T-cell (primary cell): ENCODE measurements around the gene PARD3. TPM values are rescaled to one million over a fixed set of nuclear protein-coding genes. Genes with fewer than 3 reads are reported as not detected.
"Not testable (repeated sequence)": the region's sequence is repeated elsewhere in the genome, so short reads cannot be mapped to it uniquely, and the experiment has no call there.

Source experiments
- ATAC-seq, 4 experiments: fragments of 200-7000 bp in 3 of 4; fragments of 150-1000 bp in 1 of 4; cut with Tn5 transposase; replicated peaks in 1 of 4; 1 replicate in 3 of 4; 2 replicates in 1 of 4; pipeline ENCODE4 v1.10.0; 2021; ENCODE audit warnings: moderate library complexity in 3 of 4, mild to moderate bottlenecking in 2 of 4, moderate number of reproducible peaks in 1 of 4
- CTCF ChIA-PET, 2 donors: fragments of 300-600 bp; sonication (Branson Sonifier 250); formaldehyde crosslinking; loops; one replicate each; lab custom pipeline; 2022; ENCODE audit warnings: antibody characterized with exemption in 2 of 2; lab: Charles Lee
- POLR2A ChIA-PET, 2 donors: fragments of 300-600 bp; sonication (Branson Sonifier 250); formaldehyde crosslinking; loops; one replicate each; lab custom pipeline; 2022; ENCODE audit warnings: antibody characterized with exemption in 2 of 2; lab: Charles Lee
- DNase-seq, 35 experiments: peaks; one replicate each; pipeline versions ENCODE4 v3.0.0 to v3.0.0-alpha.2; 2013 to 2023
- H3K27ac ChIP-seq: one replicate; pipeline ENCODE4 v1.5.1; 2013; ENCODE audit warnings: low read length
- H3K27me3 ChIP-seq, 2 experiments: replicated peaks in 1 of 2; 1 replicate in 1 of 2; 2 replicates in 1 of 2; pipeline versions ENCODE4 v1.6.1 to v1.7.0; 2013; ENCODE audit warnings: low read length in 1 of 2, mixed read lengths in 1 of 2; ENCODE audit not compliant: control insufficient read depth in 2 of 2, insufficient read depth in 2 of 2; ENCODE audit errors: extremely low read depth in 1 of 2
- H3K36me3 ChIP-seq, 2 donors: 1 replicate in 1 of 2; 2 replicates in 1 of 2; pipeline versions ENCODE4 v1.6.1 to v1.7.0; 2013; ENCODE audit warnings: low read length in 1 of 2; ENCODE audit not compliant: control insufficient read depth in 2 of 2, insufficient read depth in 1 of 2; ENCODE audit errors: extremely low read depth in 1 of 2
- H3K4me1 ChIP-seq, 2 experiments: 1 replicate in 1 of 2; 2 replicates in 1 of 2; pipeline versions ENCODE4 v1.6.1 to v1.7.0; 2013; ENCODE audit warnings: low read length in 2 of 2, mixed read lengths in 1 of 2; ENCODE audit not compliant: insufficient read depth in 2 of 2, control insufficient read depth in 1 of 2; ENCODE audit errors: extremely low read depth in 1 of 2
- H3K4me3 ChIP-seq, 2 donors: 1 replicate in 1 of 2; 2 replicates in 1 of 2; pipeline versions ENCODE4 v1.5.1 to v1.7.0; 2013; ENCODE audit warnings: mild to moderate bottlenecking in 2 of 2, low read length in 1 of 2, moderate library complexity in 1 of 2; ENCODE audit not compliant: control insufficient read depth in 1 of 2; ENCODE audit errors: extremely low read depth in 1 of 2
- H3K9me3 ChIP-seq: 2 replicates; pipeline ENCODE4 v1.7.0; 2013
- H3K27ac Mint-ChIP-seq, 2 donors: one replicate each; pipeline ENCODE4 v1.8.0; 2020 to 2021; ENCODE audit warnings: mild to moderate bottlenecking in 2 of 2, mixed read lengths in 2 of 2
- H3K27me3 Mint-ChIP-seq, 2 donors: one replicate each; pipeline ENCODE4 v1.8.0; 2021 to 2022; ENCODE audit warnings: mixed read lengths in 2 of 2
- H3K36me3 Mint-ChIP-seq: one replicate; pipeline ENCODE4 v1.8.0; 2021; ENCODE audit warnings: mixed read lengths
- H3K4me1 Mint-ChIP-seq, 3 donors: one replicate each; pipeline ENCODE4 v1.8.0; 2020 to 2022; ENCODE audit warnings: mixed read lengths in 3 of 3, mild to moderate bottlenecking in 1 of 3
- H3K4me3 Mint-ChIP-seq, 3 donors: one replicate each; pipeline ENCODE4 v1.8.0; 2020 to 2022; ENCODE audit warnings: mild to moderate bottlenecking in 3 of 3, mixed read lengths in 3 of 3, moderate library complexity in 3 of 3
- H3K9me3 Mint-ChIP-seq, 3 donors: one replicate each; pipeline ENCODE4 v1.8.0; 2020 to 2022; ENCODE audit warnings: mixed read lengths in 3 of 3
- WGBS: methylation state at CpG from one replicate; pipeline ENCODE4 v1.1.5; 2013; ENCODE audit warnings: missing lambda C conversion rate; ENCODE audit not compliant: insufficient coverage; 5-methylcytosine and 5-hydroxymethylcytosine counted together
- total RNA-seq, 35 experiments: library from RNA in 6 of 35; stranded (reverse) in 6 of 35; fragments of 120-200 nt in 1 of 35; gene quantifications; one replicate each; pipeline versions ENCODE4 v1.2.1 to v1.2.4 and lab custom pipeline; 2013 to 2026

PARD3 gene
- total RNA-seq, 5 donors from 2014 or later (not counting 1 experiment from before 2014, with no cell fraction given) = 0.36 to 0.92 (median 0.65) TPM

GRCh38 chr10:34854147-34854601, 39.1 kb upstream of the PARD3 start:
- WGBS = 79% methylated on average over 5 of the region's 6 CpGs
- peaks cover 0 to 5% of the 10 kb centered on the region in 2 experiments for H3K27me3 ChIP-seq
- Mint-ChIP-seq H3K4me3 (no peak overlapping the region), H3K27me3 (peaks cover 6 to 13% of the 10 kb centered on the region in 2 donors), H3K27ac (no peak overlapping the region), H3K4me1 (no peaks in the 10 kb centered on the region), H3K9me3 (peaks cover 0 to 4% (median 0%) of the 10 kb centered on the region in 3 donors), H3K36me3 (no peaks in the 10 kb centered on the region)
- DNase-seq = no peak
- no peaks in the 10 kb centered on the region for H3K36me3 ChIP-seq
- no peak for ATAC-seq
- CTCF ChIA-PET = no interaction called here
- no peaks in the 10 kb centered on the region for H3K4me1 ChIP-seq
- H3K4me3 ChIP-seq = no peak overlapping the region
- H3K27ac ChIP-seq = no peak overlapping the region
- no peaks in the 10 kb centered on the region for H3K9me3 ChIP-seq
- POLR2A ChIA-PET = no interaction called here

DNA sequence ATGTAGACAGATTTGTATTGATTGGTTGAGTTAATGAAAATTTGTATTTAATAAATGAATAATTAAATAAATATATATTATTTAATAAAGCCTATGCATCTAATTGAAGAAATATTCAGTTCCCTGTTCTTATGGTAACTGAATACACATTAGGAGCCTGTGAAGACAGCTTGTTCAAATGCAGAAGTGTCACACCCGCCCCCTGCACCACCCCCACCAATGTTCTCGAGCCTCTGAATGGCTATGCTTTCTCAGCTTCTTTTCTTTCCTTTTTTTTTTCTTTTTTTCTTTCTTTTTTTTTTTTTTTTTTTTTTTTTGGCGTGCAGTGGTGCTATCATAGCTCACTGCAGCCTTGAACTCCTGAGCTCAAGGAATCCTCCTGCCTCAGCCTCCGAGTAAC, 38.3 kb upstream of the PARD3 start:
- CTCF ChIA-PET = no interaction called here
- no peak for DNase-seq
- no peak overlapping the region for H3K4me3 ChIP-seq
- no peak overlapping the region for H3K27ac ChIP-seq
- H3K36me3 ChIP-seq = no peaks in the 10 kb centered on the region
- no peaks in the 10 kb centered on the region for H3K36me3 Mint-ChIP-seq
- H3K9me3 Mint-ChIP-seq = peaks cover 0 to 4% (median 0%) of the 10 kb centered on the region in 3 donors
- POLR2A ChIA-PET = no interaction called here
- ATAC-seq = no peak
- H3K9me3 ChIP-seq = no peaks in the 10 kb centered on the region
- H3K4me3 Mint-ChIP-seq = no peak overlapping the region
- H3K27me3 ChIP-seq = peaks cover 0 to 5% of the 10 kb centered on the region in 2 experiments
- H3K27ac Mint-ChIP-seq = no peak overlapping the region
- H3K4me1 Mint-ChIP-seq = no peaks in the 10 kb centered on the region
- H3K4me1 ChIP-seq = no peaks in the 10 kb centered on the region
- peaks cover 6 to 7% of the 10 kb centered on the region in 2 donors for H3K27me3 Mint-ChIP-seq
- 88% methylated on average over 1 of the region's 4 CpGs for WGBS

DNA sequence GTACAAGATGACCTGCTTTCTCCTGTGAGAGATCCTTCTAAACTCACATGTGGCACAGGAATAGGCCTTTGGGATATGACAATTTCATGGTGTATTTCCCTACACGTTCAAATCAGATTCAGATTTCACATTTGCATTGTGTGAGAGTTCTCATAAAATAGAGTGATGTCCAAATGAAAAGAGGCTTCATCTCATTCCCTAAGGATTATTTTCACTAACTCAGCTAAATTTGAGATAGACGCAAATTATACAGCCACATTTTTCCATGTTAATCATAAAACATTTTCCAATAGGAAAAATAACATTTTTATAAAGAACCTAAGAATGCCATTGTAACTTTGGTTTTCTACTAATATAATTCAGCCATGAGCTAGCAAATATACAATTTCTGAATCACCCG, 35.5 kb upstream of the PARD3 start:
- no peak overlapping the region for H3K27ac Mint-ChIP-seq

DNA sequence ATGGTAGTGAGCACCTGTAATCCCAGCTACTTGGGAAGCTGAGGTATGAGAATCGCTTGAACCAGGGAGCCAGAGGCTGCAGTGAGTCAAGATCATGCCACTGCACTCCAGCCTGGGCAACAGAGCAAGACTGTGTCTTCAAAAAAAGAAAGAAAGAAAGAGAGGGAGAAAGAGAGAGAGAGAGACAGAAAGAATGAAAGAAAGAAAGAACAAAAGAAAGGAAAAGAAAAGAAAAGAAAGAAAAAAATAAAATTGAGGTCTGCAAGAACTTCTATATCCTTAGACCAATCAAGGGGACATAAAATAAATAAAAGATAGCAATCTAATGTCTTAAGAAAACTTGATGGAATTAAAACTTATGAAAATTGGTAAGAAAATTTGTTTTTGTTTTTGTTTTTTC, 34.9 kb upstream of the PARD3 start:
- WGBS = 60% methylated on average over 1 of the region's 1 CpG
- Mint-ChIP-seq H3K36me3 (no peaks in the 10 kb centered on the region), H3K27me3 (no peaks in the 10 kb centered on the region), H3K4me1 (no peaks in the 10 kb centered on the region), H3K4me3 (no peak overlapping the region), H3K27ac (no peak overlapping the region), H3K9me3 (peaks cover 0 to 4% (median 0%) of the 10 kb centered on the region in 3 donors)
- Histone ChIP-seq H3K4me3 (no peak overlapping the region), H3K9me3 (no peaks in the 10 kb centered on the region), H3K4me1 (no peaks in the 10 kb centered on the region), H3K27ac (no peak overlapping the region), H3K36me3 (no peaks in the 10 kb centered on the region), H3K27me3 (no peaks in the 10 kb centered on the region)
- ChIA-PET CTCF (no interaction called here), POLR2A (no interaction called here)
- DNase-seq (no peak), ATAC-seq (no peak)

More for the DNA sequence above, 35.5 kb upstream of the PARD3 start:
- H3K4me1 Mint-ChIP-seq = no peaks in the 10 kb centered on the region
- no peak overlapping the region for H3K27ac ChIP-seq
- no peak for ATAC-seq
- DNase-seq = no peak
- WGBS = no CpG with 5 or more reads among the region's 3 CpGs
- ChIA-PET CTCF (no interaction called here), POLR2A (no interaction called here)
- H3K27me3 Mint-ChIP-seq = no peaks in the 10 kb centered on the region
- no peaks in the 10 kb centered on the region for H3K27me3 ChIP-seq
- no peak overlapping the region for H3K4me3 ChIP-seq
- H3K9me3 Mint-ChIP-seq = peaks cover 0 to 4% (median 0%) of the 10 kb centered on the region in 3 donors
- H3K4me3 Mint-ChIP-seq = no peak overlapping the region
- no peaks in the 10 kb centered on the region for H3K9me3 ChIP-seq
- H3K36me3 Mint-ChIP-seq = no peaks in the 10 kb centered on the region
- no peaks in the 10 kb centered on the region for H3K4me1 ChIP-seq
- H3K36me3 ChIP-seq = no peaks in the 10 kb centered on the region

DNA sequence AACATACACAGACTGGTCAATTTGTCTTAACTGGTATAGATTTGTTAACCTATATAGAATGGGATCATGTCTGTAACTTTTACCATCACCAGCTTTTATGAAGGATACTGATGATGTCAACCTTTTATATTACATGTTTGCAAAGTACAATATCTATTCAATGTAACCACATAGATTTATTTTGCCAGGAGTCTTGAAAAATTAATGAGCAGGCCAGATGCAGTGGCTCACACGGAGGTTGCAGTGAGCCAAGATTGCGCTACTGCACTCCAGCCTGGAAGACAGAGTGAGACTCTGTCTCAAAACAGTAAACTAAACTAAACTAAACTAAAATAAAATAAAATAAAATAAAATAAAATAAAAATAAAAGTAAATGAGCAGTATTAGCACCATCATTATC, 30.0 kb upstream of the PARD3 start:
- ChIA-PET POLR2A (no interaction called here), CTCF (no interaction called here)
- Mint-ChIP-seq H3K27me3 (peaks cover 10 to 13% of the 10 kb centered on the region in 2 donors), H3K9me3 (no peaks in the 10 kb centered on the region), H3K36me3 (no peaks in the 10 kb centered on the region), H3K4me3 (no peak overlapping the region), H3K27ac (no peak overlapping the region), H3K4me1 (no peaks in the 10 kb centered on the region)
- no peak overlapping the region for H3K27ac ChIP-seq
- H3K4me1 ChIP-seq = no peaks in the 10 kb centered on the region
- WGBS = no CpG with 5 or more reads among the region's 2 CpGs
- H3K27me3 ChIP-seq = peaks cover 0 to 3% of the 10 kb centered on the region in 2 experiments
- ATAC-seq = no peak
- no peak for DNase-seq
- no peaks in the 10 kb centered on the region for H3K9me3 ChIP-seq
- H3K36me3 ChIP-seq = no peaks in the 10 kb centered on the region
- no peak overlapping the region for H3K4me3 ChIP-seq

DNA sequence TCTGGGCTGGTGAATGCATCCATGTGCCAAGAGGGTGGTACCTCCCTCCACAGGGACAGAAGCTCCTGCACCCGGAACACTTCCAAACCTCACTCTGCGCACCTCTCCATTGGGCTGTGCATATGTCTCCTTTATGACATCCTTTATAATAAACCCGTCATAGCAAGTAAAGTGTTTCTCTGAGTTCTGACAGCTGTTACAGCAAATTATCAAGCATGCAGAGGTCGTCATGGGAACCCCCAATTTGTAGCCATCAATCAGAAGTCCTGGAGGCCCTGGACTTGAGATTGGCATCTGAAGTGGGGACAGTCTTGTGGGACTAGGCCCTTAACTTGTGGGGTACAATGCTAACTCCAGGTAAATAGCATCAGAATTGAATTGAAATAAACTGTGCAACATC, 29.4 kb upstream of the PARD3 start:
- H3K4me1 Mint-ChIP-seq = no peaks in the 10 kb centered on the region
- POLR2A ChIA-PET = no interaction called here
- ATAC-seq = no peak
- no peaks in the 10 kb centered on the region for H3K36me3 ChIP-seq
- H3K27me3 Mint-ChIP-seq = peaks cover 10 to 13% of the 10 kb centered on the region in 2 donors
- no peaks in the 10 kb centered on the region for H3K9me3 Mint-ChIP-seq
- H3K27ac ChIP-seq = no peak overlapping the region
- CTCF ChIA-PET = no interaction called here
- H3K27me3 ChIP-seq = peaks cover 0 to 3% of the 10 kb centered on the region in 2 experiments
- H3K27ac Mint-ChIP-seq = no peak overlapping the region
- no peak overlapping the region for H3K4me3 ChIP-seq
- H3K36me3 Mint-ChIP-seq = no peaks in the 10 kb centered on the region
- DNase-seq = no peak
- H3K9me3 ChIP-seq = no peaks in the 10 kb centered on the region
- no peaks in the 10 kb centered on the region for H3K4me1 ChIP-seq
- no peak overlapping the region for H3K4me3 Mint-ChIP-seq
- WGBS = 94% methylated on average over 2 of the region's 4 CpGs

DNA sequence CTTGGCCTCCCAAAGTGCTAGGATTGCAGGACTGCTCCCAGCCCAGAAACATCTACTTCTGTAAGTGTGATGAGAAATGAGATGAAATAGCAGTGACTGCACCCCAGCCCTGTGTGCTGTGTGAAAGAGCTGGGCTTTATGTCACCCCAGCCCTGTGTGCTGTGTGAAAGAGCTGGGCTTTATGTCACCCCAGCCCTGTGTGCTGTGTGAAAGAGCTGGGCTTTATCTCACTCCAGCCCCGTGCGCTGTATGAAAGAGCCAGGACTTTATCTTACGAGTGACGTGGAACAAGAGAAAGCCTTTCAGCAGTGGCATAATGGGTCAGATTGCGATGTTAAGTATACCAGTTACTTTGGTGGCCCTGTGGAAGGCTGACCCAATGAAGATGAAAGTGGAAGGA, 28.4 kb upstream of the PARD3 start:
- H3K27me3 ChIP-seq, H3K36me3 Mint-ChIP-seq, H3K9me3 Mint-ChIP-seq, DNase-seq, H3K9me3 ChIP-seq, ATAC-seq, H3K27ac Mint-ChIP-seq, CTCF ChIA-PET, H3K36me3 ChIP-seq, H3K4me1 ChIP-seq, H3K27ac ChIP-seq, H3K4me1 Mint-ChIP-seq, H3K4me3 Mint-ChIP-seq, H3K4me3 ChIP-seq: not testable (repeated sequence)
- peaks cover 10 to 13% of the 10 kb centered on the region in 2 donors for H3K27me3 Mint-ChIP-seq
- POLR2A ChIA-PET = interaction anchor here in 1 of 2 donors (0.6 kb wide), 1 partner anchor 8 kb away, joined by 5 read pairs; no protein-coding TSS in a partner anchor
- WGBS = 91% methylated on average over 5 of the region's 5 CpGs
